NCI-H187 treated with DMSO at 0.1 percent for 48 hours (cell line): Measurements from ENCODE around the gene SUGCT.

Experiments used
- DNase-seq: peaks from one replicate; lab custom pipeline; 2025; lab: John Stamatoyannopoulos, UW

Gene SUGCT

GRCh38 chr7:40879941-40880543 is 745.2 kb downstream of the SUGCT start:
- DNase-seq, result no peak

GRCh38 chr7:40880581-40880980 is 745.8 kb downstream of the SUGCT start:
- no peak for DNase-seq

GRCh38 chr7:40881405-40881926 is 746.7 kb downstream of the SUGCT start:
- no peak for DNase-seq

GRCh38 chr7:40882071-40882658 is 747.4 kb downstream of the SUGCT start:
- no peak for DNase-seq

GRCh38 chr7:40883826-40884225 is 749.0 kb downstream of the SUGCT start:
- DNase-seq, result no peak

- DNase-seq, result no peak
These were observed 749.4 kb downstream of the SUGCT start for GRCh38 chr7:40884241-40884640.

GRCh38 chr7:40885503-40885902 is 750.7 kb downstream of the SUGCT start:
- no peak for DNase-seq

GRCh38 chr7:40887099-40887498 is 752.3 kb downstream of the SUGCT start:
- DNase-seq, result no peak

- DNase-seq, result no peak
These were observed 753.7 kb downstream of the SUGCT start for GRCh38 chr7:40888499-40888898.

GRCh38 chr7:40889099-40889498 is 754.3 kb downstream of the SUGCT start:
- DNase-seq, result no peak

GRCh38 chr7:40889539-40889938 is 754.7 kb downstream of the SUGCT start:
- no peak for DNase-seq

GRCh38 chr7:40890088-40890692 is 755.4 kb downstream of the SUGCT start:
- DNase-seq, result no peak

- DNase-seq, result no peak
These were observed 756.4 kb downstream of the SUGCT start for GRCh38 chr7:40891232-40891631.

- no peak for DNase-seq
These were observed 764.3 kb downstream of the SUGCT start for GRCh38 chr7:40899151-40899550.

- no peak for DNase-seq
These were observed 765.1 kb downstream of the SUGCT start for GRCh38 chr7:40899636-40900507.

GRCh38 chr7:40903872-40904271 is 769.1 kb downstream of the SUGCT start:
- DNase-seq, result no peak

- DNase-seq, result no peak
These were observed 772.5 kb downstream of the SUGCT start for GRCh38 chr7:40907286-40907685.

- no peak for DNase-seq
These were observed 774.7 kb downstream of the SUGCT start for GRCh38 chr7:40909346-40909980.
